AG08395 (cell line): Measurements from ENCODE around the gene CNTN2.

Source experiments
- DNase-seq: peaks from one replicate; pipeline ENCODE4 v3.0.0; 2012; ENCODE audit warnings: mixed read lengths, low spot score

Gene CNTN2

GRCh38 chr1:205042911-205043806 lies at the start of gene CNTN2:
Gene CNTN2, plus strand, starts transcription at chr1:205043212. Its CDS starts 9,974 bp downstream, at chr1:205053186.
- DNase-seq, result no peak

- peak; percentile 25 for DNase-seq
Measured at GRCh38 chr1:204994086-204994862, 48.7 kb upstream of the CNTN2 start.

GRCh38 chr1:204996981-204997380 lies 46.0 kb upstream of the CNTN2 start:
- peak; percentile 41 for DNase-seq

DNA sequence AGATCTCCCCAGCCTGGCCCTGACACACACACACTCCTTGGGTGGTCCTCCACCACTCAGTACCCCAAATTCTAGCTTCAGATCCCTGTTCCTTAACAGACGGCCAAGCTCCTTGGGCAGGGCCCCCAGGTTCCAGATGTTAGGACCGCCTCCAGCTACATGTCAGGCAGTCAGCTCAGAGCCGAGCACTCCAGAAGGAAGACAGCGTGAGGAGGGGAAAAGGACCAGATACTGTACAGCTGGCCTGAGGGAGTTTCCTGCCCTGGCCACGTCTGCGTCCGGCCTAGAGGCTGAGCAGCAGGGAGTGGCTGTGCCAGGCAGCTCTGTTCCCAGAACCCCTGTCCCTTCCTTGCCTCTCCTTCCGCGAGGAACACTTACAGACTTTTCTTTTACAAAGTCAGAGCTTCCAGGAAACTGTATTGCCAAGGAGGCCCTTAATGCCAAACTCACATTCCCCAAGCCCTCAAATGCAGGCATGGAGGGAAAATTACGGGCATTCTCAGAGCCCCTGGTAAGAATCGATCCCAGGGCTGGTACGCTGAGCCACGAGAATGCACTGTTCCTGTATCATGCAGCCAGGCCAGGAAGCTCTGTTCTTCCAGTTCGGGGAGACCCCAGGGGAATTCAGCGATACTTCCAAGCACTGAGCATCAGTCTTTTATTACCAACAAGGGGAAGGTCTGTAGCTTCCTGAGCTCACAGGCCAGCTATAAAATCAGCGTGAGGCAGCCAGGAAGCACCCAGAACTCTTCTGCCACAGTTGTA lies 45.2 kb upstream of the CNTN2 start:
- no peak for DNase-seq

- DNase-seq, result no peak
Measured at GRCh38 chr1:205001162-205001561, 41.9 kb upstream of the CNTN2 start.

- DNase-seq, result no peak
Measured at GRCh38 chr1:205002705-205003104, 40.3 kb upstream of the CNTN2 start.

DNA sequence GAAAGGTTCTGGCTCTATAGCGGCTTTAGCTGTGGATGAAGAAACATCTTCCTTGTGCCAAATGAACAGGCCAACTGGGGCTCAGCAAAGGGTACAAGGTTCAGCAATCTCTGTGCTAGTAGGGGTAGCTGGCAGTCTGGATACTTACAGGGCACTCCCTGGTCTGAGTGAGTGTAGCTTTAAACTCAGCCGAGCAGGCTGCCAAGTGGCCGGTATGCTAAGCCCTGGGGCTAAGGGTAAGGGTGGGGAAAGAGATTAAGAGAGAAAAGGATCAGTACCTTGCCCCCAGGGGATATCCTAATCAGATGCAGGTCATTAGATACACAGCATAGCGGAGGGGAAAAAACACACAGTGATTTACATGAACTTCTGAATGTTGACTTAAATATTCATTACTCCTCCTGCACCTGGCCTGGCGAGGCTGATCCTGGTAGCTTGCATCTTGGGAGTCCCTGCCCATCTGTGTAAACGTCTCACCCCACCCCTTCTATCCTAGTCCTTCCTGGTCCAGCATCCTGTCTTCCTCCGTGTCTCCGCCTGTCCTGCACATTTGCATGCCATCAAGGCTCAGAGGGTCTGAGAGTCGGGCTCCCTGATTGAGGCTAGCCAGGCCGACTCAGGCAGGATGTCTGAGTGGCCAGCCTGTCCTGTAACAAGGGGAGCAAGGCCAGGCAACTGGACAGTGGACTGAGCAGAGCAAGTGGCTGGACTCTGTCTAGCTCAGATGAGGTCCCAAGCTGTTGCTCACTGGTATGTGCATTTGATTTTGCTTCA lies 39.5 kb upstream of the CNTN2 start:
- no peak for DNase-seq

DNA sequence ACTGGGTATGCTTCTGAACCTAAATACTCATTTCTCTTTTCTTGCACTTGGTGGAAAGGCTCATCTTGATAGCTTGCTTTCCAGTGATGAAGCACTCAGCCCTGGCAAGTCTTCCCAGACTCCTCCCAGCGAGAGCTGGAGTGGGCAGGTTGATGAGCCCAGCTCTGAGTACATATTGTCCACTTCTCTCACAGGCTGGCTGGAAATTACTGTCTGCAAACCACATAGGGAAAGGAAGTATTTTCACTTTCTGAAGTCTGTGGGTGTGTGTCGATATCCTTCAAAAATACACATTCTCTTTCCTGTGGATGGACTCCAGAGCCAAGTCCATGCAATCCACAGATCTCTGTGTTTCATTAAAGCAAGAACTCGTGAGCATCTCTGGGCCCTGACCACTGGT lies 38.7 kb upstream of the CNTN2 start:
- no peak for DNase-seq

DNA sequence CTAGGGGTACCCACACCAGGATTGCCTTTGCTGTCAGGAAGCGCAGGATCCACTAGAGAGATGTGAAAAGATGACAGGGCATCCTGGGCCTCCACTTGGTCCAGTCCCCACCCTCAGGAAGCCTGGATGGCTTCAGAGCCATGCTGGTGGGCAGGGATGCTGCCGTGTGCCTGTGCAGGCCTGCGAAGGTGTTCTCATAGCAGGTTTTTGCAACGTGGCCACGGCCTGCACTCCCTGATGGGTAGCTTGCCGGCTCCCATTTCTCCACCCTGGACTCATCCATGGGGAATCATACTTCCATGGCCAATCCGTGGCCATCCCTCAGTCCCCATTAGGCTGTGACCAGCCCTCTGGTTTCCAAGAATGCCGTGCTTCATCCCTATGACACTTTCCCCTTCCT lies 34.1 kb upstream of the CNTN2 start:
- no peak for DNase-seq

GRCh38 chr1:205009670-205010069 lies 33.3 kb upstream of the CNTN2 start:
- no peak for DNase-seq

- no peak for DNase-seq
Measured at GRCh38 chr1:205012391-205013140, 30.4 kb upstream of the CNTN2 start.

- DNase-seq, result peak; percentile 45
Measured at GRCh38 chr1:205013683-205014367, 29.2 kb upstream of the CNTN2 start.

DNA sequence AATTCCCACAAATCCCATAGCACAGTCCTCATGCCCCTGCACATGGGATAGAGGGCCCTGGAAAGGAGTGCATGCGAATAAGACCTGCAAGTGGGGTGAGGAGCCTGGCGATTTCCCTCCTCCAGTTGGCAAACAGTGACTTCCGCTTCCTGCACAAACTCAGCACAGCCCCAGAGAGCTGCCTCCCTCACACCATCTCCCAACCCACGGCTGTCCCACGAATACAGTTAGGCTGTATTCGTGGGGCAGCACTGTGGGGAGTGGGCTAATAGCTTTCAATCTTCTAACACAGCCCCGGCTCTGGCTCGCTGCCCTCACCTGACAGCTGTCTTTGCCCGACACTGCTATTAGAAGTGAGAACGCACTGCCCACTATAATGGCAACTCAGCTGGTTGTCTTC lies 28.2 kb upstream of the CNTN2 start:
- DNase-seq, result no peak

DNA sequence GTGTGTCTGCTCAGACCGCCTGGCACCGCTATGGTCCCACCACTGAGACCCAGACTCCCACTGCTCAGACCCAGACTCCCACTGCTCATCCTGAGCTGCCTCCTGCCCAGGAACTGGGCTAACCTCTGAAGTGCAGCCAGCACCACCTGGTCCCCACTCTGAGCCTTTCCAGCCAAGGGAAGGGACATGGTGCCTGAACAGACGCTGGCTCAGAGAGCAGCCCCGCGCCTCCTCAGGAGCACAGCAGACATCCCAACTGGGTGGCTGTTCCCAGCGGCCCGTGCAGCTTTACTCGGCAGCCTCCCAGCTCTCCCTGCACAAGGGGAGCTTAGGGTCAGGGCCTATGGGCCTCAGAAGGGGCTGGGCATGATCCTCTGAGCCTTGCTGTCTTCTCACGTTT lies 27.8 kb upstream of the CNTN2 start:
- DNase-seq, result no peak

DNA sequence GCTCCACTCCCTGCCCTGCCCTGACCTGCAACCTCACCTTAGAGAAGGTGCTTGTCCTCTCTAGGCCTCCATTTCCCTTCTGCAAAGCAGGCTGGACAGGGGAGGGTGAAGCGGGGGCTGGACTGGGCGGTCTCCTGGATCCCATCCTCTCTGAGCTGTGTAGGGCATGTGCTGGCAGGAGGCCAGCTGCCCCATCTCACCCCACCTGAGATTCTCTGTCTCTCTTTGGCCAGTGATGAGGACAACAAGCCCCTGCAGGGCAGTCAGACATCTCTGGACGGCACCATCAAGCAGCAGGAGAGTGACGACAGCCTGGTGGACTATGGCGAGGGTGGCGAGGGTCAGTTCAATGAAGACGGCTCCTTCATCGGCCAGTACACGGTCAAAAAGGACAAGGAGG lies 26.9 kb upstream of the CNTN2 start:
- no peak for DNase-seq

DNA sequence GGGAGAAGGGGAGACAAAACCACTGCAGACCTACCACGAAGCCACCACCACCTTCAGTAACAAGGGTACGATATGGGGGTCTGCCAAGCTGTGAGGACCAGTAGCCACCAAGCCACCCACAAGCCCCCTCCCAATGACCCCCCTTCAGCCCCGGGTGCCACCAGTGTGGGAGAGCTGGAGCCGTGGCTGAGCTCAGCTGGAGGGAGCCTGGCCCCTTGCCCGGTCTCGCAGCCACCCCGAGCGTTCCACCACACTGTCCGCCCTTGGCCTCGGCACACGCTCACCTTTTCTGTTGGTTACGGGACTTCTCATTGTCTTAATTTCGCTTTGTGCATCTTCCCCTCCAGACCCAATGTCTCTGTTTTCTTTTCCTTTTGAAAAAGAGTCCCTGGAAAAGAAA lies 26.4 kb upstream of the CNTN2 start:
- no peak for DNase-seq

- DNase-seq, result no peak
Measured at GRCh38 chr1:205017001-205017400, 26.0 kb upstream of the CNTN2 start.

DNA sequence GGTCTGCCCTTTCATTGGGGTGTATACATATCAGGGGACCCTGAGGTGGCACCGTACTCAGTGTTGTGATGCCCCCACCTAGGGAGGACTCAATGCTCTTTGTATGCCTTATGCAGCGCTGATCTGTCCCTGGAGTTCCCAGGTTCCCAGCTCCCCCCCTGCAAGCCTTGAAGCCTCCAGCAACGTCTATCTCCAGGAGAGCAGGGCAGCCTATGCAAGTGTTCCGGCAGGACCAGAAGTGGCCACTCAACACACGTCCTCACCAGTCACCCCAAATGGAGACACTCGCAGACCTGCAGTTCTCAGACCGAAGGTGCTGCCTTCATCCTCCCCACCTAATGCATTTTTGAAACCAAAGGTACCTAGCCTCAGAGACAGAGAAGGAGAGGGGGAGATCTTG lies 25.2 kb upstream of the CNTN2 start:
- DNase-seq, result no peak

GRCh38 chr1:205018381-205018780 lies 24.6 kb upstream of the CNTN2 start:
- no peak for DNase-seq

DNA sequence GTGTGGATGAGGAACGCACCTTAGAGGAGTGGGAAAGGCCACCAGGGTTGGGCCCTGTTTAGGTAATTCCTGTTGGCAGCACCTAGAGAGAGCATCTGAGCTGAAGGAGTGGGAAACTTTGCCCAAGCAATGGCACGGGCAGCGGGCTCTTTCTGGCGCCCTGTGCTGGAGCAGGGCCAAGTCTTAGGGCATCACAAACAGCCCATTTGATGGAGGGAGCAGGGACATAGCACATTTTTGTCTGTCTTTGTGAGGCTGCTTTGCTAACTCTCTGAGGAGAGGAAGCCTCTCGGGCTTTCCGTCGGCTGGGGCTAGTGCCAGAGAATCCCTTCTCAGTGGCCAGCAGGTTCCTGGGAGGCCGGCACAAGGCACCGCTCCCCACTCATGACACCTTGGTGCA lies 22.5 kb upstream of the CNTN2 start:
- DNase-seq, result no peak
